H1 (cell line): ENCODE measurements around the gene MAN1C1. TPM values are rescaled to one million over a fixed set of nuclear protein-coding genes. Genes with fewer than 3 reads are reported as not detected.

Experiments used
- CTCF ChIA-PET: fragments of 300-600 bp; sonication (Branson Sonifier 250); formaldehyde crosslinking; loops from one replicate; lab custom pipeline; 2021; ENCODE audit not compliant: partially characterized antibody; lab: Charles Lee
- POLR2A ChIA-PET: fragments of 300-600 bp; sonication (Branson Sonifier 250); formaldehyde crosslinking; loops from one replicate; lab custom pipeline; 2021; ENCODE audit warnings: inconsistent platforms; ENCODE audit not compliant: partially characterized antibody; lab: Charles Lee
- DNase-seq, 2 experiments: peaks; one replicate each; pipeline versions ENCODE4 v3.0.0 to v3.0.0-alpha.2; 2010 to 2022; ENCODE audit warnings: low spot score in 2 of 2, low read depth in 1 of 2, mixed read lengths in 1 of 2
- FAIRE-seq: peaks from 2 replicates; lab custom pipeline; 2011; peaks lifted over from hg19 to GRCh38; lab: Jason Lieb, UNC
- H2AFZ ChIP-seq: 2 replicates; pipeline ENCODE4 v1.8.1; 2012; ENCODE audit warnings: low read length, inconsistent platforms
- H2AK5ac ChIP-seq: 2 replicates; pipeline ENCODE4 v1.6.1; 2013; ENCODE audit warnings: low read depth, low read length
- H2BK120ac ChIP-seq: replicated peaks from 2 replicates; pipeline ENCODE3; 2013; ENCODE audit warnings: low read depth, low read length, inconsistent platforms
- H2BK12ac ChIP-seq: 2 replicates; pipeline ENCODE4 v1.6.1; 2013; ENCODE audit warnings: low read depth, low read length
- H2BK15ac ChIP-seq: 2 replicates; pipeline ENCODE4 v1.6.1; 2013; ENCODE audit warnings: low read length
- H2BK20ac ChIP-seq: 2 replicates; pipeline ENCODE4 v1.6.1; 2013; ENCODE audit warnings: low read length
- H2BK5ac ChIP-seq: 2 replicates; pipeline ENCODE4 v1.6.1; 2013; ENCODE audit warnings: low read depth, low read length
- H3K14ac ChIP-seq: 2 replicates; pipeline ENCODE4 v1.6.1; 2013; ENCODE audit warnings: inconsistent platforms; ENCODE audit not compliant: insufficient read length
- H3K18ac ChIP-seq: 2 replicates; pipeline ENCODE4 v1.6.1; 2013; ENCODE audit warnings: low read length; ENCODE audit errors: extremely low read depth
- H3K23ac ChIP-seq: 2 replicates; pipeline ENCODE4 v1.6.1; 2013; ENCODE audit warnings: inconsistent platforms; ENCODE audit not compliant: insufficient read length
- H3K23me2 ChIP-seq: 2 replicates; pipeline ENCODE4 v1.6.1; 2013; ENCODE audit warnings: low read depth, low read length
- H3K27ac ChIP-seq: 2 replicates; pipeline ENCODE4 v1.6.1; 2011; ENCODE audit warnings: low read depth, low read length, inconsistent platforms
- H3K27me3 ChIP-seq, 4 experiments: replicated peaks in 1 of 4; 1 replicate in 1 of 4; 2 replicates in 3 of 4; pipeline versions ENCODE4 v1.6.1 to v1.8.1; 2011 to 2013; ENCODE audit warnings: low read length in 3 of 4, mild to moderate bottlenecking in 3 of 4, inconsistent platforms in 2 of 4, mixed read lengths in 2 of 4, moderate library complexity in 1 of 4; ENCODE audit not compliant: control insufficient read depth in 3 of 4, insufficient read depth in 3 of 4; ENCODE audit errors: extremely low read depth in 1 of 4
- H3K36me3 ChIP-seq, 4 experiments: 2 replicates each; pipeline versions ENCODE4 v1.6.1 to v1.8.1; 2011 to 2013; ENCODE audit warnings: mild to moderate bottlenecking in 4 of 4, low read length in 3 of 4, moderate library complexity in 2 of 4, control low read depth in 1 of 4, inconsistent platforms in 1 of 4; ENCODE audit not compliant: insufficient read depth in 4 of 4, control insufficient read depth in 2 of 4
- H3K4ac ChIP-seq: replicated peaks from 2 replicates; pipeline ENCODE3; 2013; ENCODE audit warnings: low read length, low read depth, mixed read lengths, inconsistent platforms; ENCODE audit not compliant: insufficient read length
- H3K4me1 ChIP-seq, 4 experiments: replicated peaks in 1 of 4; 1 replicate in 1 of 4; 2 replicates in 3 of 4; pipeline versions ENCODE4 v1.6.1 to v1.8.1; 2011 to 2013; ENCODE audit warnings: low read length in 3 of 4, inconsistent platforms in 2 of 4, mixed read lengths in 1 of 4; ENCODE audit not compliant: insufficient read depth in 4 of 4, control insufficient read depth in 3 of 4
- H3K4me2 ChIP-seq, 2 experiments: 2 replicates each; pipeline versions ENCODE4 v1.6.1 to v1.8.1; 2011 to 2013; ENCODE audit warnings: low read depth in 2 of 2, low read length in 2 of 2, control low read depth in 1 of 2, inconsistent platforms in 1 of 2, mild to moderate bottlenecking in 1 of 2; ENCODE audit not compliant: insufficient read depth in 1 of 2
- H3K4me3 ChIP-seq, 4 experiments: fragments of 200-600, 300-600 bp in 1 of 4; sonication (generic), shearing (Covaris generic), sonication (Bioruptor Twin) in 1 of 4; 2 replicates each; pipeline versions ENCODE4 v1.5.1 to v1.8.1; 2011 to 2016; ENCODE audit warnings: low read length in 4 of 4, low read depth in 3 of 4, control low read depth in 2 of 4, inconsistent platforms in 2 of 4, mild to moderate bottlenecking in 2 of 4, mixed read lengths in 1 of 4, moderate library complexity in 1 of 4; ENCODE audit not compliant: insufficient read depth in 2 of 4; ENCODE audit errors: extremely low read depth in 1 of 4
- H3K56ac ChIP-seq: replicated peaks from 2 replicates; pipeline ENCODE3; 2013; ENCODE audit warnings: low read depth, mild to moderate bottlenecking, mixed read lengths, low read length, inconsistent platforms; ENCODE audit not compliant: insufficient read length
- H3K79me1 ChIP-seq: 2 replicates; pipeline ENCODE4 v1.6.1; 2013; ENCODE audit warnings: low read depth, low read length, control low read depth
- H3K79me2 ChIP-seq, 2 experiments: 2 replicates each; pipeline versions ENCODE4 v1.6.1 to v1.8.1; 2012 to 2013; ENCODE audit warnings: low read length in 2 of 2, mild to moderate bottlenecking in 2 of 2, inconsistent platforms in 1 of 2; ENCODE audit not compliant: insufficient read depth in 2 of 2, control insufficient read depth in 1 of 2
- H3K9ac ChIP-seq, 4 experiments: replicated peaks in 1 of 4; 1 replicate in 1 of 4; 2 replicates in 3 of 4; pipeline versions ENCODE4 v1.6.1 to v1.8.1; 2011 to 2013; ENCODE audit warnings: low read depth in 3 of 4, low read length in 3 of 4, control low read depth in 2 of 4, mild to moderate bottlenecking in 2 of 4, moderate library complexity in 2 of 4, inconsistent platforms in 1 of 4; ENCODE audit errors: extremely low read depth in 1 of 4
- H3K9me3 ChIP-seq, 2 experiments: 2 replicates each; pipeline versions ENCODE4 v1.6.1 to v1.8.1; 2012 to 2013; ENCODE audit warnings: mild to moderate bottlenecking in 2 of 2, moderate library complexity in 2 of 2, control low read depth in 1 of 2, inconsistent platforms in 1 of 2, low read depth in 1 of 2, low read length in 1 of 2, mixed read lengths in 1 of 2; ENCODE audit not compliant: insufficient read depth in 2 of 2
- H4K20me1 ChIP-seq, 2 experiments: replicated peaks in 1 of 2; 2 replicates each; pipeline versions ENCODE3 to v1.8.1; 2011 to 2013; ENCODE audit warnings: inconsistent platforms in 2 of 2, low read length in 2 of 2, mild to moderate bottlenecking in 1 of 2; ENCODE audit not compliant: insufficient read depth in 2 of 2, control insufficient read depth in 1 of 2
- H4K5ac ChIP-seq: 2 replicates; pipeline ENCODE4 v1.6.1; 2013; ENCODE audit warnings: low read length, low read depth, mixed read lengths, inconsistent platforms; ENCODE audit not compliant: insufficient read length
- H4K8ac ChIP-seq: 2 replicates; pipeline ENCODE4 v1.8.0; 2013; ENCODE audit warnings: mild to moderate bottlenecking, moderate library complexity, low read length, inconsistent platforms; ENCODE audit not compliant: insufficient read depth; ENCODE audit errors: extremely low read depth
- H4K91ac ChIP-seq: replicated peaks from 2 replicates; pipeline ENCODE3; 2013; ENCODE audit warnings: low read length, mixed read lengths, inconsistent platforms; ENCODE audit not compliant: insufficient read length
- ATF2 ChIP-seq: IDR thresholded peaks from 2 replicates; pipeline ENCODE4 v1.6.1; 2012; ENCODE audit warnings: low read length, inconsistent platforms
- CEBPB ChIP-seq: IDR thresholded peaks from 2 replicates; pipeline ENCODE4 v1.6.1; 2012; ENCODE audit warnings: low read depth, low read length
- FOSL1 ChIP-seq: IDR thresholded peaks from 2 replicates; pipeline ENCODE4 v1.6.1; 2011; ENCODE audit warnings: mild to moderate bottlenecking, low read depth, low read length, moderate library complexity; ENCODE audit not compliant: insufficient read depth
- POU5F1 ChIP-seq: IDR thresholded peaks from 2 replicates; pipeline ENCODE4 v1.6.1; 2011; ENCODE audit warnings: low read depth, mild to moderate bottlenecking, low read length, moderate library complexity
- RAD21 ChIP-seq, 2 experiments: IDR thresholded peaks in 1 of 2; conservative IDR thresholded peaks in 1 of 2; 2 replicates each; pipeline ENCODE4 v1.6.1; 2011; ENCODE audit warnings: low read depth in 2 of 2, low read length in 2 of 2, improper control_type of control experiment in 1 of 2, inconsistent platforms in 1 of 2, mild to moderate bottlenecking in 1 of 2, moderate library complexity in 1 of 2
- RNF2 ChIP-seq: fragments of 200-900, 300-1000 bp; sonication (generic); IDR thresholded peaks from 2 replicates; pipeline ENCODE4 v1.7.1; 2016; ENCODE audit warnings: borderline replicate concordance, low read depth, mild to moderate bottlenecking, antibody characterized with exemption, low read length; ENCODE audit not compliant: poor library complexity, severe bottlenecking; ENCODE audit errors: missing control alignments
- SAP30 ChIP-seq: fragments of 300-600 bp; sonication (generic); IDR thresholded peaks from 2 replicates; pipeline ENCODE4 v1.7.1; 2012; ENCODE audit warnings: low read length, moderate library complexity, mild to moderate bottlenecking, inconsistent platforms; ENCODE audit not compliant: insufficient read depth, insufficient replicate concordance
- SP2 ChIP-seq: IDR thresholded peaks from 2 replicates; pipeline ENCODE4 v1.6.1; 2012; ENCODE audit warnings: mild to moderate bottlenecking, low read length, inconsistent platforms
- SP4 ChIP-seq: IDR thresholded peaks from 2 replicates; pipeline ENCODE4 v1.6.1; 2012; ENCODE audit warnings: low read length, inconsistent platforms
- WGBS, 2 experiments: shearing (Covaris generic) in 1 of 2; methylation state at CpG; one replicate each; pipeline versions ENCODE4 v1.1.6 to v1.1.7; 2013 to 2015; ENCODE audit warnings: low lambda C conversion rate in 2 of 2, mixed read lengths in 2 of 2, inconsistent platforms in 1 of 2, low coverage in 1 of 2, missing lambda C conversion rate in 1 of 2; ENCODE audit not compliant: insufficient replicate concordance in 2 of 2, insufficient coverage in 1 of 2, insufficient read length in 1 of 2; ENCODE audit errors: extremely low coverage in 1 of 2, missing lambda C conversion rate in 1 of 2; 5-methylcytosine and 5-hydroxymethylcytosine counted together
- polyA plus RNA-seq, 7 experiments: library from polyadenylated mRNA; depleted of rRNA in 3 of 7; stranded (reverse) in 5 of 7; unstranded in 2 of 7; fragments of >200 nt in 5 of 7; fragments of 200-250 nt in 2 of 7; gene quantifications; 1 replicate in 5 of 7; 2 replicates in 1 of 7; 4 replicates in 1 of 7; pipeline versions ENCODE4 v1.2.1 to v1.2.3, GENCODE V29; 2011 to 2013; ENCODE audit warnings: missing spikeins in 2 of 7, mixed read lengths in 2 of 7
- total RNA-seq: library from RNA; stranded (reverse); fragmentation: NEBNext Ultra II Directional; extraction: Animal tissue kit (Norgen Biotek cat#: 25700); gene quantifications from 2 replicates; pipeline ENCODE4 v1.2.1, GENCODE V29; 2021

Gene MAN1C1
- total and polyA plus RNA-seq, 2 of the 8 experiments (the other 6 are each of a cell fraction or from before 2014, with no cell fraction given) = 7.8 to 15.2 TPM

- no peak overlapping the region for H2BK120ac ChIP-seq
- no peak overlapping the region for H3K4ac ChIP-seq
- ChIA-PET POLR2A (no interaction called here), CTCF (interaction anchor here (0.6 to 9.6 kb wide), 5 partner anchors 12 to 226 kb away, joined by 3 to 92 read pairs (median 3); no protein-coding TSS in a partner anchor)
- H3K36me3 ChIP-seq = no peaks in the 10 kb centered on the region
- H2BK12ac ChIP-seq = 0 out of 2 replicates have a peak overlapping the region, but pooled peaks have one; percentile 27
- H2BK15ac ChIP-seq = no peak overlapping the region
- 91% methylated on average over 14 of the region's 14 CpGs; no CpG with 5 or more reads in 1 of the 2 experiments for WGBS, 2 experiments
- no peaks in the 10 kb centered on the region; a peak in 2 of 7 replicates for H3K27me3 ChIP-seq
- no peaks in the 10 kb centered on the region for H3K9me3 ChIP-seq
- 0 out of 2 replicates have a peak overlapping the region, but pooled peaks have one; percentile 39 for H2AK5ac ChIP-seq
- H3K9ac ChIP-seq = no peak overlapping the region
- no peak overlapping the region for H4K8ac ChIP-seq
- H3K23ac ChIP-seq = no peak overlapping the region
- H2BK5ac ChIP-seq = no peak overlapping the region
- H3K4me2 ChIP-seq = no peak overlapping the region
- H3K79me1 ChIP-seq = no peaks in the 10 kb centered on the region
- no peaks in the 10 kb centered on the region for H3K79me2 ChIP-seq
- no peak overlapping the region for H3K4me3 ChIP-seq
- FAIRE-seq (no peak), DNase-seq (no peak)
- H2BK20ac ChIP-seq = no peak overlapping the region
- H3K4me1 ChIP-seq = peaks cover 0 to 24% (median 14%) of the 10 kb centered on the region in 4 experiments; a peak in 6 of 7 replicates
- peaks cover 0 to 2% of the 10 kb centered on the region in 2 experiments for H4K20me1 ChIP-seq
- H4K91ac ChIP-seq = no peak overlapping the region
- H2AFZ ChIP-seq = no peak overlapping the region
- H3K14ac ChIP-seq = no peak overlapping the region
- no peak overlapping the region for H3K27ac ChIP-seq
- no peak overlapping the region for H3K56ac ChIP-seq
- H3K18ac ChIP-seq = no peak overlapping the region
- H3K23me2 ChIP-seq = peaks cover 5% of the 10 kb centered on the region; the same call in 1 of the 2 replicates
- no peak overlapping the region for H4K5ac ChIP-seq
- TF ChIP-seq CEBPB (no peak), FOSL1 (no peak), SP4 (no peak), RAD21 (IDR thresholded peaks at IDR 0.05 in 1 of 2, conservative IDR thresholded peaks at IDR 0.05 in 1 of 2; ENCODE audit: low read depth in 2 of 2, low read length in 2 of 2) (no peak), ATF2 (no peak), POU5F1 (no peak), SP2 (no peak), RNF2 (no peak), SAP30 (no peak)
Observed at GRCh38 chr1:25583519-25584370, 32.8 kb upstream of the MAN1C1 start.
